ENCODE results near the gene RHPN2.
"Not testable (repeated sequence)": the region's sequence is repeated elsewhere in the genome, so short reads cannot be mapped to it uniquely, and the experiment has no call there.

DNA sequence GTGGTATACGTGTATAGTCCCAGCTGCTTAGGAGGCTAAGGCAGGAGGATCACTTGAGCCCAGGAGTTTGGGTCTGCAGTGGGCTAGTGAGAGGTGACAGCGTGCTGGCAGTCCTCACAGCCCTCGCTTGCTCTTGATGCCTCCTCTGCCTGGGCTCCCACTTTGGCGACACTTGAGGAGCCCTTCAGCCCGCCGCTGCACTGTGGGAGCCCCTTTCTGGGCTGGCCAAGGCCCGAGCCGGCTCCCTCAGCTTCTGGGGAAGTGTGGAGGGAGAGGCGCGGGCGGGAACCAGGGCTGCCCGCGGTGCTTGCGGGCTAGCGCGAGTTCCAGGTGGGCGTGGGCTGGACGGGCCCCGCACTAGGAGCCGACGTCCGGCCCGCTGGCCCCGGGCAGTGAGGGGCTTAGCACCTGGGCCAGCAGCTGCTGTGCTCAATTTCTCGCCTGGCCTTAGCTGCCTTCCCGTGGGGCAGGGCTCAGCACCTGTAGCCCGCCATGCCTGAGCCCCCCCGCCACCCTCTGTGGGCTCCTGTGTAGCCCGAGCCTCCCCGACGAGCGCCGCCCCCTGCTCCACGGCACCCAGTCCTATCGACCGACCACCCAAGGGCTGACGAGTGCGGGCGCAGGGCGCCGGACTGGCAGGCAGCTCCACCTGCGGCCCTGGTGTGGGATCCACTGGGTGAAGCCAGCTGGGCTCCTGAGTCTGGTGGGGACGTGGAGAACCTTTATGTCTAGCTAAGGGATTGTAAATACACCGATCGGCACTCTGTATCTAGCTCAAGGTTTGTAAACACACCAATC lies 28.1 kb downstream of the RHPN2 start:
- not testable (repeated sequence) for TF ChIP-seq POLR2A (IDR thresholded peaks at IDR 0.05; ENCODE audit: low read length); GATA1 (IDR thresholded peaks at IDR 0.05; ENCODE audit: low read depth, low read length)
